ENCODE data around the gene ASXL2.

GRCh38 chr2:25917832-25918231 lies 39.5 kb upstream of the ASXL2 start:
- TF ChIP-seq POLR2A (IDR thresholded peaks at IDR 0.05) (no peak), EP300 (IDR thresholded peaks at IDR 0.05) (no peak)

Data from upper lobe of left lung (tissue), 4 donors.